Spleen (tissue), 11 donors: Measurements from ENCODE around the gene JARID2. TPM values are rescaled to one million over a fixed set of nuclear protein-coding genes. Genes with fewer than 3 reads are reported as not detected.

Experiments
- DNase-seq: peaks from one replicate; pipeline ENCODE4 v3.0.0-alpha.2; 2020
- H3K27ac ChIP-seq, 8 donors: fragments of 200-600 bp; sonication (generic) in 7 of 8; 1 replicate in 4 of 8; 2 replicates in 4 of 8; pipeline versions ENCODE4 v1.5.0 to v1.8.0; 2016 to 2021; ENCODE audit warnings: inconsistent platforms in 4 of 8, mild to moderate bottlenecking in 4 of 8, moderate library complexity in 1 of 8
- H3K27me3 ChIP-seq, 7 donors: fragments of 200-600 bp; sonication (generic) in 6 of 7; replicated peaks in 1 of 7; 1 replicate in 4 of 7; 2 replicates in 3 of 7; pipeline versions ENCODE4 v1.5.0 to v1.8.0; 2016 to 2021; ENCODE audit warnings: inconsistent platforms in 3 of 7, mild to moderate bottlenecking in 1 of 7
- H3K36me3 ChIP-seq, 6 donors: fragments of 200-600 bp; sonication (generic) in 5 of 6; 1 replicate in 4 of 6; 2 replicates in 2 of 6; pipeline versions ENCODE4 v1.5.0 to v1.8.0; 2016 to 2021; ENCODE audit warnings: inconsistent platforms in 2 of 6
- H3K4me1 ChIP-seq, 6 donors: fragments of 200-600 bp; sonication (generic) in 5 of 6; 1 replicate in 3 of 6; 2 replicates in 3 of 6; pipeline versions ENCODE4 v1.5.0 to v1.8.0; 2016 to 2021; ENCODE audit warnings: inconsistent platforms in 3 of 6
- H3K4me3 ChIP-seq, 8 donors: fragments of 200-600 bp; sonication (generic) in 7 of 8; 1 replicate in 4 of 8; 2 replicates in 4 of 8; pipeline versions ENCODE4 v1.5.0 to v1.8.0; 2016 to 2021; ENCODE audit warnings: inconsistent platforms in 4 of 8, mild to moderate bottlenecking in 4 of 8, moderate library complexity in 2 of 8
- H3K9me3 ChIP-seq, 8 donors: fragments of 200-600 bp; sonication (generic) in 7 of 8; 1 replicate in 4 of 8; 2 replicates in 4 of 8; pipeline versions ENCODE4 v1.5.0 to v1.8.0; 2016 to 2021; ENCODE audit warnings: inconsistent platforms in 4 of 8
- POLR2A ChIP-seq, 3 donors: fragments of 450-650 bp; IDR thresholded peaks; one replicate each; pipeline ENCODE4 v1.5.1; 2017; ENCODE audit warnings: antibody characterized with exemption in 3 of 3, mild to moderate bottlenecking in 1 of 3
- POLR2AphosphoS5 ChIP-seq, 3 donors: sonication (generic); formaldehyde crosslinking; IDR thresholded peaks; one replicate each; pipeline ENCODE4 v1.5.1; 2017; ENCODE audit warnings: antibody characterized with exemption in 3 of 3
- WGBS, 5 donors: extraction: QIAGEN DNeasy Blood & Tissue Kit in 3 of 5; methylation state at CpG; one replicate each; pipeline versions ENCODE4 v1.1.5 to v1.1.7; 2013 to 2018; 5-methylcytosine and 5-hydroxymethylcytosine counted together
- intact Hi-C: fragments of 100-400 bp; cut with DNase I; formaldehyde crosslinking; loops from one replicate; pipeline ENCODE4 v1.15.0; 2023; ENCODE audit warnings: low total_unique reads
- polyA plus RNA-seq, 3 donors: library from polyadenylated mRNA; stranded (reverse); fragments of 200-250 nt; gene quantifications; one replicate each; pipeline ENCODE4 v1.2.1, GENCODE V29; 2013
- total RNA-seq, 7 donors: library from RNA; depleted of rRNA in 3 of 7; stranded (reverse); fragments of >200 nt in 3 of 7; fragmentation: NEBNext Ultra II Directional in 4 of 7; extraction: Animal tissue kit (Norgen Biotek cat#: 25700) in 4 of 7; gene quantifications; one replicate each; pipeline versions ENCODE4 v1.1.0 to v1.2.1, GENCODE V29; 2016 to 2021
- TF ChIP-seq, protein P1 (sequence below), 11 experiments: fragments of 200-600 bp in 7 of 11; fragments of 450-650 bp in 4 of 11; sonication (generic) in 4 of 11; IDR thresholded peaks in 8 of 11; conservative IDR thresholded peaks in 3 of 11; 1 replicate in 7 of 11; 2 replicates in 4 of 11; pipeline versions ENCODE4 v1.4.0 to v1.8.0; 2016 to 2021; ENCODE audit warnings: antibody characterized with exemption in 11 of 11, inconsistent platforms in 4 of 11, mild to moderate bottlenecking in 1 of 11
- donor health status: healthy with polysubstance abuse.
- donor health status: DM: no; HTN: no; CAD: no; lungs with moderate emphysema.
- donor health status: DM: no; HTN: no; CAD: no.
- donor health status: Bipolar disorder and iron deficiency.
- donor health status: healthy.
- donor health status: DM: no; HTN: no; CAD: no.
- donor health status: DM: yes; HTN: yes; CAD: no.

Gene JARID2
- total and polyA plus RNA-seq, 10 donors, result 4.4 to 27.1 (median 20.6) TPM

GRCh38 chr6:15489261-15489962 is 243.5 kb downstream of the JARID2 start:
- TF ChIP-seq POLR2A (IDR thresholded peaks at IDR 0.05), result no peak
- TF ChIP-seq, protein P1, sequence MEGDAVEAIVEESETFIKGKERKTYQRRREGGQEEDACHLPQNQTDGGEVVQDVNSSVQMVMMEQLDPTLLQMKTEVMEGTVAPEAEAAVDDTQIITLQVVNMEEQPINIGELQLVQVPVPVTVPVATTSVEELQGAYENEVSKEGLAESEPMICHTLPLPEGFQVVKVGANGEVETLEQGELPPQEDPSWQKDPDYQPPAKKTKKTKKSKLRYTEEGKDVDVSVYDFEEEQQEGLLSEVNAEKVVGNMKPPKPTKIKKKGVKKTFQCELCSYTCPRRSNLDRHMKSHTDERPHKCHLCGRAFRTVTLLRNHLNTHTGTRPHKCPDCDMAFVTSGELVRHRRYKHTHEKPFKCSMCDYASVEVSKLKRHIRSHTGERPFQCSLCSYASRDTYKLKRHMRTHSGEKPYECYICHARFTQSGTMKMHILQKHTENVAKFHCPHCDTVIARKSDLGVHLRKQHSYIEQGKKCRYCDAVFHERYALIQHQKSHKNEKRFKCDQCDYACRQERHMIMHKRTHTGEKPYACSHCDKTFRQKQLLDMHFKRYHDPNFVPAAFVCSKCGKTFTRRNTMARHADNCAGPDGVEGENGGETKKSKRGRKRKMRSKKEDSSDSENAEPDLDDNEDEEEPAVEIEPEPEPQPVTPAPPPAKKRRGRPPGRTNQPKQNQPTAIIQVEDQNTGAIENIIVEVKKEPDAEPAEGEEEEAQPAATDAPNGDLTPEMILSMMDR (IDR thresholded peaks at IDR 0.05 in 8 of 11, conservative IDR thresholded peaks at IDR 0.05 in 3 of 11), result no peak
- TF ChIP-seq POLR2AphosphoS5 (IDR thresholded peaks at IDR 0.05), result no peak
- DNase-seq, result no peak
- no peak overlapping the region for H3K27ac ChIP-seq
- no peak overlapping the region for H3K4me3 ChIP-seq
- H3K27me3 ChIP-seq, result no peaks in the 10 kb centered on the region
- no peaks in the 10 kb centered on the region for H3K9me3 ChIP-seq
- 83 to 87% (median 85%) methylated on average over 13 to 14 of the region's 14 CpGs for WGBS, 5 donors
- intact Hi-C loops, result no loop called here
- H3K4me1 ChIP-seq, result peaks cover 16 to 62% (median 26%) of the 10 kb centered on the region in 6 donors
- peaks cover 0 to 58% (median 23%) of the 10 kb centered on the region in 6 donors for H3K36me3 ChIP-seq

DNA sequence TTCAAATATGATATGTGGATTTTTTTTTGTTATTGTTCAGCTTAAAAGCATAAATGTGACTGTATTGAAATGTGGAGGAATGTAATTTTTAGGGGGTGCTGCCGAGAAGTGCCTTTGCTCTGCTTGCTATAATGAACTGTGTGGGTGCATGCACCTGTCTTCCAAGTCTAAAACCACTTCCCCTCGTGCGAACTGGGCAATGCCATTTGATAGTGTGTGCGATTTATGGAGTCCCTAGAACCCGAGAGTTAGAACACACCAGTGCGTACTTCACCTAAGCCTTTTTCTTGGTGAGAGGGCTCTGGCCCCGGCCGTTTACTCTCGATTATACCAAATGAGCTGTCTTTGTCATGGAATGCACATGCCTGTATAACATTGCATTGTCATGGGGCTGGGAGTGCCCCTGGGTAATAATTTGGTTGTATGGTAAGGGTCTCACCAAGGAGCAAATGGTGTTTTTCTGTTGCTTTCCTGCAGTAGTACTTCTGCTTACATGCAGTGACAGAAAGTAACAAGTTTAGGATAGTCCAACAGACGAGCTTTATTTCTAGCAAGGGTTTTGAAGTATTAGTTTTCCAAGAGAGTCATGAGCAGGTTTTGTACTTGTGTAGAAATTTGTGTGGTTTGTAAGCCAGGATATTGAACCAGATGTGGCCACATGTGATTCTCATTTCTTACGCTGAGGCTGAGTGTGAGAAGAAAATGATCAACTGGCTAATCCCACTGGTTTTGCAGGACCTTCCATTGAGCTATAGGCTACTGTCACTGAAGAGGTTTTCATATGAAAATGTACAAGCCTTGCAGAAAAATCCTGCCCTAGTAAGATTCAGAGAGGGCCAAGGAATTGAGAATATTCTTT is 244.6 kb downstream of the JARID2 start:
- intact Hi-C loops, result no loop called here
- TF ChIP-seq, protein P1 (IDR thresholded peaks at IDR 0.05 in 8 of 11, conservative IDR thresholded peaks at IDR 0.05 in 3 of 11), result no peak
- TF ChIP-seq POLR2A (IDR thresholded peaks at IDR 0.05), result no peak
- no peak for TF ChIP-seq POLR2AphosphoS5 (IDR thresholded peaks at IDR 0.05)
- DNase-seq, result no peak
- Histone ChIP-seq H3K4me1 (peaks cover 16 to 58% (median 26%) of the 10 kb centered on the region in 6 donors), H3K27me3 (no peaks in the 10 kb centered on the region), H3K36me3 (peaks cover 0 to 68% (median 24%) of the 10 kb centered on the region in 6 donors), H3K9me3 (no peaks in the 10 kb centered on the region), H3K4me3 (no peak overlapping the region), H3K27ac (peak overlapping the region in 4 of 8 donors; percentile 23 to 56 (median 52))
- WGBS, 5 donors, result 59 to 70% (median 65%) methylated on average over 11 of the region's 11 CpGs

DNA sequence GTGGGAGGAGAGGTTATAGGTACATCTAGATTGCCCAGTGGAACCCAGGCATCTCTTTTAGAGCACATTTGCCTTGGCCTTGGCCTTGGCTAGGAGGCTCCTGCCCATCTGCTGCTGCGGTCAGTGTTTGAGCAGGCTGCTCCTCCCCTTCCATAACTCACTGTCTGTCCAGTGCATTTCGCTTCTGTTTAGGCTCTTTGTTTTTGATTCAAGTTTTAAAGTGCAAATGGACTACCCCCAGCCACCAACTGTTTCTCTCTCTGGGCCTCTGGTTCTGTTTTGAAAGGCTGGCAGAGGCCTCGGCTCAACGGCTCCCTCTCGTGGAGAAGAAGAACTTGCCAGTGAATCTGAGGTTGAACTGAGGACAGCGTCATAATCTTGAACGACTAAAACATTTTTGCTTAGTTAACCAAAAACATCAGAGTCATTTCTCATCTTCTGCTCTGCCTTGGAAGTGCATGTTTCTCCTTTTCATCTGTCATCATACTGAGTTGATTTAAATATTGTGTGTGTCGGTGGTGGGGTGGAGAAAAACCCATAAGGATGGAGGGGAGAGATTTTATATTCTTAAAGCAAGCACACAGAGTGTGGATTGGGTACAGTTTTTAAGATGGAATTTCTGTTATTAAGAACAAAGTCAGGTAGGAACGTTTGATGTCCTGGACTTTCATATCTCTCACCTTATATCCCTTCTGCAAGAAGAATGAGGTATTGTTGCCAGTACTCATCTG is 245.6 kb downstream of the JARID2 start:
- H3K9me3 ChIP-seq, result no peaks in the 10 kb centered on the region
- DNase-seq, result peak; percentile 88

More for the DNA sequence above, 245.6 kb downstream of the JARID2 start:
- 17 to 25% (median 22%) methylated on average over 9 of the region's 9 CpGs for WGBS, 5 donors
- H3K36me3 ChIP-seq, result peaks cover 0 to 77% (median 32%) of the 10 kb centered on the region in 6 donors
- peaks cover 16 to 52% (median 24%) of the 10 kb centered on the region in 6 donors for H3K4me1 ChIP-seq
- no peaks in the 10 kb centered on the region for H3K27me3 ChIP-seq
- TF ChIP-seq POLR2A (IDR thresholded peaks at IDR 0.05) (no peak), POLR2AphosphoS5 (IDR thresholded peaks at IDR 0.05) (peak in 2 of 3 donors; percentile 20 to 59)
- TF ChIP-seq, protein P1 (IDR thresholded peaks at IDR 0.05 in 8 of 11, conservative IDR thresholded peaks at IDR 0.05 in 3 of 11), result peak; percentile 64 to 91 (median 84)
- intact Hi-C loops, result no loop called here
- H3K4me3 ChIP-seq, result no peak overlapping the region
- peak overlapping the region in 4 of 8 donors; percentile 23 to 56 (median 52) for H3K27ac ChIP-seq
